Activated CD8-positive, alpha-beta T cell treated with anti-CD3 and anti-CD28 coated beads for 36 hours (primary cell): Measurements from ENCODE around the gene NOD2. TPM values are rescaled to one million over a fixed set of nuclear protein-coding genes. Genes with fewer than 3 reads are reported as not detected.
A peak's percentile ranks its signal among the peaks of the same experiment; 100 is the strongest.

ENCODE experiments used
- ATAC-seq: fragments of 200-7000 bp; cut with Tn5 transposase; one replicate; pipeline ENCODE4 v1.10.0; 2021; ENCODE audit warnings: mild to moderate bottlenecking, moderate library complexity
- CTCF ChIA-PET: fragments of 350-600 bp; sonication (Branson Sonifier 250); formaldehyde crosslinking; loops from one replicate; lab custom pipeline; 2021; ENCODE audit warnings: antibody characterized with exemption; lab: Charles Lee
- POLR2A ChIA-PET: fragments of 350-600 bp; sonication (Branson Sonifier 250); formaldehyde crosslinking; loops from one replicate; lab custom pipeline; 2021; ENCODE audit warnings: antibody characterized with exemption; lab: Charles Lee
- DNase-seq: peaks from one replicate; pipeline ENCODE4 v3.0.0-alpha.2; 2020
- H3K27ac Mint-ChIP-seq: one replicate; pipeline ENCODE4 v1.8.0; 2021; ENCODE audit warnings: mild to moderate bottlenecking, mixed read lengths
- H3K27me3 Mint-ChIP-seq: one replicate; pipeline ENCODE4 v1.8.0; 2021; ENCODE audit warnings: mixed read lengths
- H3K36me3 Mint-ChIP-seq: one replicate; pipeline ENCODE4 v1.8.0; 2021; ENCODE audit warnings: low read depth, mixed read lengths
- H3K4me1 Mint-ChIP-seq: one replicate; pipeline ENCODE4 v1.8.0; 2021; ENCODE audit warnings: low read depth, mixed read lengths
- H3K4me3 Mint-ChIP-seq: one replicate; pipeline ENCODE4 v1.8.0; 2021; ENCODE audit warnings: mild to moderate bottlenecking, moderate library complexity, mixed read lengths
- H3K9me3 Mint-ChIP-seq: one replicate; pipeline ENCODE4 v1.8.0; 2021; ENCODE audit warnings: mixed read lengths
- intact Hi-C: fragments of 100-400 bp; cut with micrococcal nuclease; formaldehyde crosslinking; loops from one replicate; pipeline ENCODE4 v1.10.0; 2022
- total RNA-seq, 2 experiments: library from RNA; stranded (reverse); gene quantifications; one replicate each; pipeline ENCODE4 v1.2.3, GENCODE V29; 2021
- TF ChIP-seq, protein P1 (sequence below): fragments of 200-600 bp; IDR thresholded peaks from one replicate; pipeline ENCODE4 v1.8.0; 2022; ENCODE audit warnings: antibody characterized with exemption, mild to moderate bottlenecking

Gene NOD2
- total RNA-seq, 2 experiments from 2014 or later, result 1.1 to 1.6 TPM

DNA sequence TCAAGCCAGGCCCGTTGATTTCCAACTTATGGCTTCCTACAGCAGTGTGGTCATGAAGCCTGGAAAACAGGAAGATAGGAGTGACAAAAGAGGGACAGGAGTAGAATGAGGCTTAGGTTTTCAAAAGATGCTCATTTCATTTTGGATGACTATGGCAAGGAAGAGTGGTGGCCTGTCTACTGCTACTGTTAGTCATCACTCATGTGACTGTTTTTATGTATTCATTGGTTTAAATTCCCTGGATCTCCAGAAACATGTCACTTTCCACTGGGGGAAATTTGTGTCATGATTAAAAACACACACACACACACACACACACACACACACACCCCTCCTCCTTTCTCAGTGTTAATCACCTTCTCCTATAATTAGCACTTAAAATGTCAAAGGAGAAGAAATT, 47.3 kb downstream of the NOD2 start:
- POLR2A ChIA-PET, result interaction anchor here (0.9 to 1.3 kb wide), 2 partner anchors 18 to 43 kb away, joined by 3 to 4 read pairs; no protein-coding TSS in a partner anchor
- ATAC-seq, result no peak
- Mint-ChIP-seq H3K4me1 (peaks cover 39% of the 10 kb centered on the region), H3K4me3 (peak overlapping the region; percentile 82), H3K27ac (peak overlapping the region; percentile 94), H3K9me3 (no peaks in the 10 kb centered on the region), H3K36me3 (peaks cover 19% of the 10 kb centered on the region), H3K27me3 (no peaks in the 10 kb centered on the region)
- CTCF ChIA-PET, result interaction anchor here (0.8 to 2.4 kb wide), 5 partner anchors 16 to 386 kb away, joined by 3 to 18 read pairs (median 3); no protein-coding TSS in a partner anchor
- TF ChIP-seq, protein P1, sequence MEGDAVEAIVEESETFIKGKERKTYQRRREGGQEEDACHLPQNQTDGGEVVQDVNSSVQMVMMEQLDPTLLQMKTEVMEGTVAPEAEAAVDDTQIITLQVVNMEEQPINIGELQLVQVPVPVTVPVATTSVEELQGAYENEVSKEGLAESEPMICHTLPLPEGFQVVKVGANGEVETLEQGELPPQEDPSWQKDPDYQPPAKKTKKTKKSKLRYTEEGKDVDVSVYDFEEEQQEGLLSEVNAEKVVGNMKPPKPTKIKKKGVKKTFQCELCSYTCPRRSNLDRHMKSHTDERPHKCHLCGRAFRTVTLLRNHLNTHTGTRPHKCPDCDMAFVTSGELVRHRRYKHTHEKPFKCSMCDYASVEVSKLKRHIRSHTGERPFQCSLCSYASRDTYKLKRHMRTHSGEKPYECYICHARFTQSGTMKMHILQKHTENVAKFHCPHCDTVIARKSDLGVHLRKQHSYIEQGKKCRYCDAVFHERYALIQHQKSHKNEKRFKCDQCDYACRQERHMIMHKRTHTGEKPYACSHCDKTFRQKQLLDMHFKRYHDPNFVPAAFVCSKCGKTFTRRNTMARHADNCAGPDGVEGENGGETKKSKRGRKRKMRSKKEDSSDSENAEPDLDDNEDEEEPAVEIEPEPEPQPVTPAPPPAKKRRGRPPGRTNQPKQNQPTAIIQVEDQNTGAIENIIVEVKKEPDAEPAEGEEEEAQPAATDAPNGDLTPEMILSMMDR, result no peak
- no peak for DNase-seq
- intact Hi-C loops, result loop anchor here (5.0 to 10.0 kb wide), 4 partner anchors 43 to 716 kb away; partner anchors contain the start of genes BRD7 and CNEP1R1

DNA sequence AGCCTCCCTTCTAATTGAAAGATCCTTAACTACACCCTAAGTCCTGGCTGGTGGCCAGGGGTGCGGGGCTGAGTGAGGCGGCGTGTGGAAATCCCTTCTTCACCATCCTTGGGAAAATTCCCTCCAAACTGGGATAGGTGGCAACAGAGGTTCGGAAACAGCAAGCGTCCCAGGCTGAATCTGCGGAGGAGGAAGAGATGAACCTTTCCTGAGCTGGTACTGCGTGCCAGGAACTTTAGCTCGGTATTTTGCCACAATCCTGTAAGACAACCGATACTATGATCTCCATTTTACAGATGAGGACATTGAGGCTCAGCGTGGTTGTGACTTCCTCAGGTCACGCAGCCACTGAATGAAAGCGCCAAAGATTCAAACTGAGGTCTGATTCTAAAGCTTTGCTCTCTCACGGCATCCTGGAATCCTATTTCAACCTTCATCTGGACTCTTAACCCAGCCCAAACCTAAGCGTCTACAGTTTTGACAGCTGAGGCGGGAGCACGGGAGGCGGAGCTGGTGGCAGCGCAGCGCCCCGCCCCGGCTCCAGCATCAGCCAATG, 47.9 kb downstream of the NOD2 start:
- Mint-ChIP-seq H3K4me3 (peak overlapping the region; percentile 82), H3K9me3 (no peaks in the 10 kb centered on the region), H3K27me3 (no peaks in the 10 kb centered on the region), H3K4me1 (peaks cover 37% of the 10 kb centered on the region), H3K27ac (peak overlapping the region; percentile 94), H3K36me3 (peaks cover 24% of the 10 kb centered on the region)
- intact Hi-C loops, result loop anchor here (5.0 to 10.0 kb wide), 4 partner anchors 44 to 717 kb away; partner anchors contain the start of genes BRD7 and CNEP1R1
- TF ChIP-seq, protein P1, result no peak
- CTCF ChIA-PET, result interaction anchor here (0.7 to 2.4 kb wide), 10 partner anchors 10 to 386 kb away, joined by 3 to 18 read pairs (median 4); partner anchors contain the start of gene SNX20
- ATAC-seq (peak; percentile 0), DNase-seq (no peak)
- POLR2A ChIA-PET, result interaction anchor here (0.6 to 1.3 kb wide), 6 partner anchors 16 to 152 kb away, joined by 3 to 4 read pairs (median 3); no protein-coding TSS in a partner anchor

DNA sequence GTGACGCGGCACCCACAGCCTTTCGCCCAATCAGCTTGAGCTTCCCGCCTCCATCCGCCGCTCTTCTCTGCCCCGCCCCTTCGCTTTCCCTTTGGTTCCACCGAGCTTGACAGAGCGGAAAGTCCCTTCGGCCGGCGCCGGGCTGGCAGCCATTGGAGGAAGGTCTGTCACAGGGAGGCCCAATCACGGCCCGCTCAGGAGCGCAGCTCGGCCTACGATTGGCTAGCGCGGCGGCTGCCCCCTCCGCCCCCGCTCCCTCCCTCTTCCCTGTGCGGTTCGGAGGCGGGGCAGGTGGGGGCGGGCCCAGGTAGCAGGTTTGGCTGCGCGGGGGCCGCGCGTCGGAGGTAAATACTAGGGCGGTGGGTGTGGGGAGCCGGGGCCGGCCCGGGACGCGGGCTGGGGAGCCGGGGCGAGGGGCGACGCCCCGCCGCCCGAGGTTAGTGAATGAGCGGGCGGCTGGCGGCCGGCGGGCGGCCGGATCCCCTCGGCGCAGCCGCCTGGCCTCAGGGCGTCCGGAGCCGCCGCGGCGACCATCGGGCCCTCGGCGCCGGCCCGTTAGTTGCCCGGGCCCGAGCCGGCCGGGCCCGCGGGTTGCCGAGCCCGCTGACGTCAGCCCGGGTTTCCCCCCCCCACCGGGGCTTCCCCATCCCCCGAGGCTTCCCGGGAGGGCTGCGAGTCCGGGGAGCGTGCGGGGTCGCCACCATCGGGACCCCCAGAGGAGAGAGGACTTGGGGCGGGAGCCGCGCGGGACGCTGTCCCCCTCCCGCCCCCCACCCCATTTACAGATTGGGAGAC, 48.6 kb downstream of the NOD2 start, which contains the start of gene CYLD:
CYLD (plus strand) TSS at position 306 of the 795 bp plus-strand sequence. CDS start 7,613 bp downstream, outside the sequence.
- intact Hi-C loops, result loop anchor here (5.0 to 10.0 kb wide), 4 partner anchors 45 to 717 kb away; partner anchors contain the start of genes BRD7 and CNEP1R1
- Mint-ChIP-seq H3K4me3 (peak within 1 kb of the TSS; percentile 93), H3K36me3 (peaks cover 26% of the 10 kb centered on the region), H3K27me3 (no peaks in the 10 kb centered on the region), H3K27ac (peak within 1 kb of the TSS; percentile 97), H3K9me3 (no peaks in the 10 kb centered on the region), H3K4me1 (peaks cover 38% of the 10 kb centered on the region)
- ChIA-PET CTCF (interaction anchor here (0.7 to 3.3 kb wide), 11 partner anchors 10 to 387 kb away, joined by 3 to 27 read pairs (median 5); partner anchors contain the start of gene SNX20), POLR2A (interaction anchor here (0.6 to 1.3 kb wide), 7 partner anchors 16 to 153 kb away, joined by 3 to 4 read pairs (median 3); no protein-coding TSS in a partner anchor)
- peak; percentile 91 for ATAC-seq
- peak; percentile 100 for DNase-seq
- TF ChIP-seq, protein P1, result no peak

DNA sequence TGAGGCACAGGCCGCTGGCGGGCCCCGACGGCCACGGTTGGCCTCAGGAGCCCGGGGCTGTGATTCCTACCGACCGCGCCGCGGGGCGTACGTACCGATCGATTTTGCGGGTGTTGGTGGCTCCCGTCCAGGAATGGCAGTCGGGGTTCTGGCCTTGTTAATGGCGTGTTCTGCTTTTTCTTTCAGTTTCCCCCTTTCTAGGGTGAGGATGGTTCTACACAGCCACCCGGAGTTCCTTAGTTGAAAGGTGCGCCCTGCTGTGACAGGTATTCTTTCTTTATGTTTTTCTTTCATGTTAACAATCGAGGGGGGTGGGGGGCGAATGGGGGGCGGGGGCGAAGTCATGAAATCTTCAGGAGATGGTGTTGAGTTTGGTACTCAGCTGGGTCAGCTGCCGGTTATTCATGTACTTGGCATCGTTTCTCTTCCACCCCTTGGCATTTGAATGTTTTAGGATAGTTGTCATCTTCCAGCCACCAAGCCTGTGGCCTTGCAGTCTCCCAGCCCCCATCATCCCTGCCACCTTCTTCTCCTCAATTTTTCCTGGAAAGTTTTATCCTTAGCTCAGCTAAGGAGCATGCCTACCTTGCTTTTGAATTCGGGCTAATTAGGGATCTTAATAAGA, 49.3 kb downstream of the NOD2 start:
- peak; percentile 6 for ATAC-seq

More for the DNA sequence above, 49.3 kb downstream of the NOD2 start:
- POLR2A ChIA-PET, result interaction anchor here (1.2 to 5.0 kb wide), 3 partner anchors 46 to 71 kb away, joined by 3 to 22 read pairs (median 4); partner anchors contain the start of gene SNX20
- TF ChIP-seq, protein P1, result no peak
- CTCF ChIA-PET, result interaction anchor here (1.7 to 12.6 kb wide), 3 partner anchors 62 to 72 kb away, joined by 9 to 340 read pairs (median 27); partner anchors contain the start of gene SNX20
- DNase-seq, result peak; percentile 72
- intact Hi-C loops, result loop anchor here (5.0 to 10.0 kb wide), 4 partner anchors 45 to 718 kb away; partner anchors contain the start of genes BRD7 and CNEP1R1
- Mint-ChIP-seq H3K4me1 (peaks cover 45% of the 10 kb centered on the region), H3K27ac (peak overlapping the region; percentile 97), H3K27me3 (no peaks in the 10 kb centered on the region), H3K9me3 (no peaks in the 10 kb centered on the region), H3K36me3 (peaks cover 29% of the 10 kb centered on the region), H3K4me3 (peak overlapping the region; percentile 93)
